Measurements from ENCODE around the gene BRIP1.
"Not testable (repeated sequence)": the region's sequence is repeated elsewhere in the genome, so short reads cannot be mapped to it uniquely, and the experiment has no call there.

Gene BRIP1

DNA sequence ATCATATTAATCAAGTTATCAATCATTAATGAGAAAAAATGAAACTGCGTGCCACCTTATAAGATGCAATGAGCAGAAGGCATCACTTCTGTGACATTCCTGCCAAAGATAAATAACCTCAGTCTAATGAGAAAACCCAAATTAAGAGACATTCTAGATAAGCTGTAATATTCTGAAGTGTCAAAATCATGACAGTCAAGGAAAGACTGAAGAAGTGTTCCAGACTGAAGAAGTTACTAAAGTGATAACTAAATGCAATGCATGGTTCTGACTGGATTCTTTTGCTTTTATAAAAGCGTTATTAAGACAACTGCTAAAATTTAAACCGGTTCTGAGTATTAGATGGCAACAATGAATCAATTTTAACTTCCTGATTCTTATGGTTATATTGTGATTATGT lies 30.9 kb downstream of the BRIP1 start:
- in situ Hi-C loops (cut with MboI; ENCODE audit: low sequenced_read_pairs), result no loop called here

DNA sequence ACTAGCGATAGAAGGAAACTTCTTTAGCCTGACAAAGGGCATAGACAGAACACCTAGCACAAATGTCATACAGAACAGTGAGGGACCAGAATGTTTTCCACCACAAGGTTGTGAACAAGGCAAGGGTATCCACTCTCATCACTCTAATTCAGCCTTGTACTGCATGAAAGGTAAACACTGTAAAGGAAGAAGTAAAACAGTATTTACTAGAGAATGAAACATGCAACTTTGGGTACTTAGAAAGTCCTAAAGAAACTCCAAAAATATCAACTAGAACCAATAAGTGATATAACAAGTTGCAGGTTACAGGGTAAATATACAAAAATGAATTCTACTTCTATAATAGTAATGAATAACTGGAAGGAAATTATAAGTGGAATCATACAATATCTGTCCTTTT lies 32.2 kb downstream of the BRIP1 start:
- in situ Hi-C loops (cut with MboI; ENCODE audit: low sequenced_read_pairs), result no loop called here

GRCh38 chr17:61828694-61829093 lies 34.6 kb downstream of the BRIP1 start:
- in situ Hi-C loops (cut with MboI; ENCODE audit: low sequenced_read_pairs), result no loop called here

- in situ Hi-C loops (cut with MboI; ENCODE audit: low sequenced_read_pairs), result no loop called here
Observed at GRCh38 chr17:61827649-61828395, 35.5 kb downstream of the BRIP1 start.

DNA sequence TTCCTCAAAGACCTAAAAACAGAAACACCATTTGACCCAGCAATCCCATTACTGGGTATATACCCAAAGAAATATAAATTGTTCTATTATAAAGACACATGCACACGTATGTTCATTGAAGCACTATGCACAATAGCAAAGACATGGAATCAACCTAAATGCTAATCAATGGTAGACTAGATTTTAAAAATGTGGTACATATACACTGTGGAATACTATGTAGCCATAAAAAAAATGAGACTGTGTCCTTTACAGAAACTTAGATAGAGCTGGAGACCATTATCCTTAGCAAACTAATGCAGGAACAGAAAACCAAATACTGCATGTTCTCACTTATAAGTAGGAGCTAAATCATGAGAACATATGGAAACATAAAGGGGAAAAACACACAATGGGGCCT lies 36.5 kb downstream of the BRIP1 start:
- in situ Hi-C loops (cut with MboI; ENCODE audit: low sequenced_read_pairs), result not testable (repeated sequence)

- in situ Hi-C loops (cut with MboI; ENCODE audit: low sequenced_read_pairs), result not testable (repeated sequence)
Observed at GRCh38 chr17:61826198-61826597, 37.1 kb downstream of the BRIP1 start.

GRCh38 chr17:61825448-61826137 lies 37.7 kb downstream of the BRIP1 start:
- in situ Hi-C loops (cut with MboI; ENCODE audit: low sequenced_read_pairs), result no loop called here

DNA sequence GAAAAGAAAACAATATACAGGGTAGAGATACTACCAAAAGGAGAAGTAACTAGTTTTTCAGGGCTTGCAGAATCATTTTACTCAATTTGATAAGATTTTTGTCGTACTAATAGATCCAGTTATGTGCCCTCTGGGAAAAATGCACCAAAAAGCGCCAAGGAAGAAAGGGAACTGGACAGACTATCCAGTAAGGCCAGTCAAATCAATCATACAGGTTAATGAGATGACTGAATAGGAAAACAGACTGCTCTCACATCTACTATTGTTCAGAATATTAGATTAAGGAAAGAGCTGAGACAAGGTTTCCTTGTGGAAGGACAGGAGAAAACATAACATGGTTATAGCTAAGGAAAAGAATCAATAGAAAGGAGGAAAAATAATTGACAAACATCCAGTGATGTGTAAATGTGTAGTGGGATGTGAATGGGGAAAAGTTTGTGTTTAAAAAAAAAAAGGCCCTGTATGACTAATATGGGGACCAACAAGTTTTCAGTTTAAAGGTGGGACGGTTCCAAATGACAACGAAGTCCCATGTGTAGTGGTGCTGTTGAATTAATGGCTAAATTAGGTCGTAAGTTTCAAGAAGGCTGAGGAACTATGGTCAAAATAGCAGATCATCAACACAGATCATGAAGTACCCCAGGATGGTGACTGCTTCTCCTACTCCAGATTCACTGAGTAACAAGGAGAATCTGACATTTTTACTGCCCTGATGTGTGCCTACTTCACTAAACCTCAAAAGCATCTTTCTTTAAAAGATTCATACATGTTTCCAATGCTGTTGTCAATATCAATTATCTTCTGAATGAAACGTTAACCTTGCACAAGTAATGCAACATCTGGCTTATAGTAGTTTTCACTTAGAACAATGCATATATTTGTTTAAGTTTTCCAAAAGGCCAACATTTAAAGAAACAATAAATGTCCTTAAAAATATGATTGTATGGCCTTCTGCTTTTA lies 40.7 kb downstream of the BRIP1 start:
- in situ Hi-C loops (cut with MboI; ENCODE audit: low sequenced_read_pairs), result no loop called here

- in situ Hi-C loops (cut with MboI; ENCODE audit: low sequenced_read_pairs), result no loop called here
Observed at GRCh38 chr17:61821655-61822054, 41.7 kb downstream of the BRIP1 start.

GRCh38 chr17:61819265-61819664 lies 44.1 kb downstream of the BRIP1 start:
- in situ Hi-C loops (cut with MboI; ENCODE audit: low sequenced_read_pairs), result not testable (repeated sequence)

- in situ Hi-C loops (cut with MboI; ENCODE audit: low sequenced_read_pairs), result no loop called here
Observed at GRCh38 chr17:61818225-61818624, 45.1 kb downstream of the BRIP1 start.

- in situ Hi-C loops (cut with MboI; ENCODE audit: low sequenced_read_pairs), result no loop called here
Observed at GRCh38 chr17:61817452-61817851, 45.9 kb downstream of the BRIP1 start.

DNA sequence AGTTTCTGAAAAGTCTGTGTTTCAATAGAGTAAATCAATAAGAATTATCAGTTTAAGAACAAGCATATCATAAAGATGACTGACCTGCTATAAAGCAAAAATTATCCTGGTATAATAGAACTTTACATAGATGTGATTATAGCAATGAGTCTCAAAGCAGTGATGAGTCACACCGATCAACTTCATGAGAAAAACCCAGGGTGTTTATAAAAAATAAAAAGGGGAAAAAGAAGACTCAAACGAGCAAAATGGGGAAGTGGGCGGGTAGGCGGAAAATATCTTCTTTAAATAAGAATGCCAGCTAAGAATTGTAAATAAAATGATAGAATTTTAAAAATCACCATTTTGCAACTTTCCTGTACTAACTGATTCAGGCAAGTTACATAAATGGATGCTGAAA lies 46.8 kb downstream of the BRIP1 start:
- in situ Hi-C loops (cut with MboI; ENCODE audit: low sequenced_read_pairs), result no loop called here

- in situ Hi-C loops (cut with MboI; ENCODE audit: low sequenced_read_pairs), result no loop called here
Observed at GRCh38 chr17:61815863-61816503, 47.3 kb downstream of the BRIP1 start.

DNA sequence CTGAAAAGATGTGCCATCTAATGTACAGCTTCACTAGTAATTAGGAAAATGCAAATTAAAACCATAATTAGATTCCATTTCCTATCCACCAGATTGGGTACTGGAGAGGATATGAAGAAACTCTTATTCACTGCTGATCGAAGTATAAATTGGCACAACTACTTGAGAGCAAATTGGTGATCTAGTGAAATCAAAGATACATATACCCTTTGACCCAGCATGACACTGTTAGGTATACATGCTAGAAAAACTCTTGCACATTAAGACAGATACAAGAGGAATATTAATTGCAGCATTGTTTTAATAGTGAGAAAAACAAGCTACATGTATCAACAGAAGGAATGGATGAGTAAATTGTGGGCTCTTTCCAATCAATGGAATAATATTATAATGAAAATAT lies 48.8 kb downstream of the BRIP1 start:
- in situ Hi-C loops (cut with MboI; ENCODE audit: low sequenced_read_pairs), result no loop called here

- in situ Hi-C loops (cut with MboI; ENCODE audit: low sequenced_read_pairs), result no loop called here
Observed at GRCh38 chr17:61813211-61813610, 50.1 kb downstream of the BRIP1 start.

DNA sequence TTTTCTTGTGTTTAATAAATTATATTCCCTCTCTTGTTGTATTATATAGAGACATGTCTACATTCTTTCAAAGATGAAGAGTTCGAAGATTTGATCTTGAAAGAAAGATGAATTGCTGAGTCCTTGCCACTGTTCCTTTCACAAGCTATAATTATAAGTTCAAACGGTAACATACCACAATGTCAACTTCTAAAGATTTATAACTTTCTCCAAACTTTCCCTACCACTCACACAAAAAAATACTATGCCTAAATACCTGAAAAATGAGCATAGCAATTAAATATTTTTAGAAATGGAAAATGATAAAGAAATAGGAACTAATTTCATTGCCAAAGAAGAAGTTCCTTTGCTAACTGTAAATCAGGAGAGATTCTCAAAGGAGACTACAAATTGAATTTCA lies 50.6 kb downstream of the BRIP1 start:
- in situ Hi-C loops (cut with MboI; ENCODE audit: low sequenced_read_pairs), result no loop called here

GRCh38 chr17:61809816-61810392 lies 53.4 kb downstream of the BRIP1 start:
- in situ Hi-C loops (cut with MboI; ENCODE audit: low sequenced_read_pairs), result no loop called here

- in situ Hi-C loops (cut with MboI; ENCODE audit: low sequenced_read_pairs), result no loop called here
Observed at GRCh38 chr17:61808442-61808841, 54.9 kb downstream of the BRIP1 start.

DNA sequence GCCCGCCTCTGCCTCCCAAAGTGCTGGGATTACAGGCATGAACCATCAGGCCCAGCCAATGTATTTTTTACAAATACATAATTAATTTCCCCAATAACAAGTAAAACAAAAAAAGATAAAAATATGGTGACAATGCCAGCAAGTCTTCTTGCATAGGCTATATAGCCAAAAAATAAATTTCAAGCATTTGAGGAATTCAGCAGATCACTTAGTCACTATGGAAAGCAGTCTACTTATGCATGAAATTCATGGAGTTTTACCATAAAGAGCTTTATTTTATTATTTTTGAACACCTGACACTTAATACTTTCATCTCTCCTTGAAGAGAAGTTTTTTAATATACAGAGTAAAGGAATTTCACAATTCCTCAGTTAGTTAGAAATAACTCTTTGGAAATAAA lies 56.4 kb downstream of the BRIP1 start:
- in situ Hi-C loops (cut with MboI; ENCODE audit: low sequenced_read_pairs), result no loop called here

All from HL-60/S4 (cell line).